ENCODE measurements around the gene C1orf226. TPM values are rescaled to one million over a fixed set of nuclear protein-coding genes. Genes with fewer than 3 reads are reported as not detected.

The C1orf226 gene
- total and polyA plus RNA-seq, 10 of the 15 experiments (the other 5 are each of a cell fraction or from before 2014, with no cell fraction given): not detected

DNA sequence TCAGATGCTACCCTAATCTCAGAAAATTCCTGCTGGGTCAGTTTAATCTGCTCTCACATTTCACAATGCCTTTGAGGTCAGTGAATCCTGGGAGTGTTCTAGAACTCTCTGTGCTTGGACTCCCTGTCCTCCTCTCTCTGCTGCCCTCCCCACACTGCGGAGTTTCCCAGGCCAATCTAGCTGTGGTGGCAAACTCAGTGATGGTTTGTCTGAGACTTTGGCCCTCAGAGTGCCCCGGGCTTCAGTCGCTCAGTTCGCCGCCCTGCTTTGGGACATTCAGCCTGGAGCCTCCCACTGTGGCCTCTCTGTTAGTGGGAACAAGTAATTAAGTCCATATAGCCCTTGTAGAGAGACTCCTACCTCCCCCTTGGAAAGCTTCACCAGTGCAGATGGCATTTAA, 7.1 kb downstream of the C1orf226 start:
- CTCF ChIA-PET: interaction anchor here (0.6 to 6.9 kb wide), 6 partner anchors 9 to 869 kb away, joined by 3 to 126 read pairs (median 23); partner anchors contain the start of gene C1orf226
- TF ChIP-seq CREB1 (IDR thresholded peaks at IDR 0.05; ENCODE audit: low read depth): no peak
- TF ChIP-seq HDAC2 (IDR thresholded peaks at IDR 0.05): no peak
- no peak for TF ChIP-seq SP1 (IDR thresholded peaks at IDR 0.05; ENCODE audit: low read depth, low read length)
- no peak for TF ChIP-seq RFX5 (IDR thresholded peaks at IDR 0.05; ENCODE audit: low read depth, low read length)
- TF ChIP-seq E2F4 (IDR thresholded peaks at IDR 0.05; ENCODE audit: low read depth, low read length): no peak
- TF ChIP-seq NRF1 (conservative IDR thresholded peaks at IDR 0.05; ENCODE audit: low read depth, low read length): no peak
- TF ChIP-seq ZNF274 (IDR thresholded peaks at IDR 0.05; ENCODE audit: insufficient read depth, insufficient read length): no peak
- no peak for TF ChIP-seq MXI1 (IDR thresholded peaks at IDR 0.05; ENCODE audit: low read depth, low read length)
- TF ChIP-seq CBX3 (IDR thresholded peaks at IDR 0.05; ENCODE audit: borderline replicate concordance, low read depth): no peak
- TF ChIP-seq FOXK2 (IDR thresholded peaks at IDR 0.05): no peak
- no peak for TF ChIP-seq BACH1 (IDR thresholded peaks at IDR 0.05; ENCODE audit: borderline replicate concordance)
- TF ChIP-seq, protein P1, sequence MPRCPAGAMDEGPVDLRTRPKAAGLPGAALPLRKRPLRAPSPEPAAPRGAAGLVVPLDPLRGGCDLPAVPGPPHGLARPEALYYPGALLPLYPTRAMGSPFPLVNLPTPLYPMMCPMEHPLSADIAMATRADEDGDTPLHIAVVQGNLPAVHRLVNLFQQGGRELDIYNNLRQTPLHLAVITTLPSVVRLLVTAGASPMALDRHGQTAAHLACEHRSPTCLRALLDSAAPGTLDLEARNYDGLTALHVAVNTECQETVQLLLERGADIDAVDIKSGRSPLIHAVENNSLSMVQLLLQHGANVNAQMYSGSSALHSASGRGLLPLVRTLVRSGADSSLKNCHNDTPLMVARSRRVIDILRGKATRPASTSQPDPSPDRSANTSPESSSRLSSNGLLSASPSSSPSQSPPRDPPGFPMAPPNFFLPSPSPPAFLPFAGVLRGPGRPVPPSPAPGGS (IDR thresholded peaks at IDR 0.05; ENCODE audit: borderline replicate concordance, insufficient read depth, low read depth, low read length, poor library complexity, severe bottlenecking): no peak
- no peak for TF ChIP-seq IKZF1 (conservative IDR thresholded peaks at IDR 0.05)
- H3K27me3 ChIP-seq (replicated peaks in 1 of 2; ENCODE audit: control insufficient read depth in 2 of 2, insufficient read depth in 2 of 2, low read length in 1 of 2): no peaks in the 10 kb centered on the region
- FAIRE-seq (no peak), DNase-seq (ENCODE audit: low read depth, low spot score) (no peak), ATAC-seq (no peak)
- SMC1A ChIA-PET (ENCODE audit: uncharacterized antibody, unreplicated experiment): interaction anchor here (0.5 to 6.4 kb wide), 8 partner anchors 10 to 332 kb away, joined by 3 to 84 read pairs (median 4); no protein-coding TSS in a partner anchor
- H3K4me1 ChIP-seq (ENCODE audit: control insufficient read depth, insufficient read depth, low read length): 0 out of 2 replicates have a peak, but pooled peaks cover 4% of the 10 kb centered on the region
- POLR2A ChIA-PET: no interaction called here
- no peak overlapping the region for H2AFZ ChIP-seq (ENCODE audit: control insufficient read depth, low read depth, low read length)
- no peak overlapping the region for H3K27ac ChIP-seq (ENCODE audit: control insufficient read depth, insufficient read depth)
- BruUV-seq (replicated peaks): no TSS peak
- H3K9ac ChIP-seq (ENCODE audit: control insufficient read depth, insufficient read depth, low read length): no peak overlapping the region
- RAD21 ChIA-PET (ENCODE audit: unreplicated experiment): interaction anchor here (1.6 to 6.4 kb wide), 4 partner anchors 28 to 352 kb away, joined by 5 to 83 read pairs (median 18); no protein-coding TSS in a partner anchor
- H3K4me2 ChIP-seq (ENCODE audit: control insufficient read depth, insufficient read depth): no peak overlapping the region
- H4K20me1 ChIP-seq (ENCODE audit: control insufficient read depth, insufficient read depth): no peaks in the 10 kb centered on the region
- 57% methylated on average over 5 of the region's 5 CpGs for WGBS (ENCODE audit: insufficient coverage, insufficient replicate concordance, low lambda C conversion rate, missing lambda C conversion rate)
- H3K36me3 ChIP-seq (ENCODE audit: control insufficient read depth in 2 of 2, insufficient read depth in 2 of 2, low read length in 1 of 2): no peaks in the 10 kb centered on the region
- no peak overlapping the region for H3K4me3 ChIP-seq
- H3K79me2 ChIP-seq (ENCODE audit: control insufficient read depth, insufficient read depth, low read length): no peaks in the 10 kb centered on the region
- intact Hi-C loops (cut with micrococcal nuclease; ENCODE audit: unreplicated experiment): no loop called here
- in situ Hi-C loops (cut with MboI): no loop called here
- no peaks in the 10 kb centered on the region for H3K9me3 ChIP-seq (replicated peaks; ENCODE audit: control insufficient read depth, insufficient read depth, low read length)
